Thymus (tissue), 11 donors: ENCODE data around the gene QPCT. TPM values are rescaled to one million over a fixed set of nuclear protein-coding genes. Genes with fewer than 3 reads are reported as not detected.

Experiments used
- DNase-seq, 9 donors: peaks; one replicate each; pipeline ENCODE4 v3.0.0-alpha.2; 2013; ENCODE audit warnings: low spot score in 9 of 9, low read depth in 6 of 9, missing footprints in 1 of 9
- H3K27ac ChIP-seq, 2 donors: one replicate each; pipeline ENCODE4 v1.5.1; 2013; ENCODE audit warnings: control low read depth in 1 of 2, low read depth in 1 of 2, low read length in 1 of 2, mild to moderate bottlenecking in 1 of 2, moderate library complexity in 1 of 2
- H3K27me3 ChIP-seq, 2 donors: one replicate each; pipeline ENCODE4 v1.5.1; 2013; ENCODE audit warnings: low read length in 1 of 2; ENCODE audit not compliant: control insufficient read depth in 2 of 2, insufficient read depth in 1 of 2
- H3K36me3 ChIP-seq, 2 donors: one replicate each; pipeline ENCODE4 v1.5.1; 2013; ENCODE audit warnings: low read length in 1 of 2, mild to moderate bottlenecking in 1 of 2, moderate library complexity in 1 of 2; ENCODE audit not compliant: control insufficient read depth in 2 of 2, insufficient read depth in 2 of 2
- H3K4me1 ChIP-seq, 2 donors: one replicate each; pipeline ENCODE4 v1.5.1; 2013; ENCODE audit warnings: low read length in 2 of 2; ENCODE audit not compliant: control insufficient read depth in 2 of 2, insufficient read depth in 2 of 2
- H3K4me3 ChIP-seq, 2 donors: one replicate each; pipeline ENCODE4 v1.5.1; 2013; ENCODE audit warnings: low read length in 2 of 2, control low read depth in 1 of 2, mild to moderate bottlenecking in 1 of 2
- H3K9me3 ChIP-seq, 2 donors: one replicate each; pipeline ENCODE4 v1.5.1; 2013; ENCODE audit warnings: low read length in 1 of 2, mild to moderate bottlenecking in 1 of 2; ENCODE audit not compliant: control insufficient read depth in 2 of 2, insufficient read depth in 1 of 2
- WGBS: extraction: QIAGEN DNeasy Blood & Tissue Kit; methylation state at CpG from one replicate; pipeline ENCODE4 v1.1.7; 2013; 5-methylcytosine and 5-hydroxymethylcytosine counted together
- polyA plus RNA-seq: library from polyadenylated mRNA; stranded (reverse); fragments of 200-250 nt; gene quantifications from one replicate; pipeline ENCODE4 v1.2.3, GENCODE V29; 2013
- total RNA-seq: library from RNA; stranded (reverse); fragments of 120-200 nt; gene quantifications from one replicate; pipeline ENCODE4 v1.2.4, GENCODE V29; 2013
- donor health status: healthy.

Gene QPCT
- total and polyA plus RNA-seq, 2 donors = 8.6 to 11.4 TPM

GRCh38 chr2:37349231-37349860 lies 4.9 kb downstream of the QPCT start:
- Histone ChIP-seq H3K36me3 (no peaks in the 10 kb centered on the region), H3K27ac (no peak overlapping the region), H3K4me1 (peaks cover 9 to 14% of the 10 kb centered on the region in 2 donors), H3K9me3 (no peaks in the 10 kb centered on the region), H3K27me3 (peaks cover 9 to 17% of the 10 kb centered on the region in 2 donors), H3K4me3 (no peak overlapping the region)
- WGBS = 60% methylated on average over 3 of the region's 3 CpGs
- no peak for DNase-seq

- Histone ChIP-seq H3K9me3 (no peaks in the 10 kb centered on the region), H3K4me1 (peaks cover 2 to 8% of the 10 kb centered on the region in 2 donors), H3K27ac (no peak overlapping the region), H3K27me3 (peaks cover 4 to 10% of the 10 kb centered on the region in 2 donors), H3K36me3 (no peaks in the 10 kb centered on the region), H3K4me3 (no peak overlapping the region)
- 51% methylated on average over 3 of the region's 3 CpGs for WGBS
- no peak for DNase-seq
Observed at GRCh38 chr2:37350034-37350433, 5.6 kb downstream of the QPCT start.

- no peak for DNase-seq
- WGBS = 100% methylated on average over 3 of the region's 3 CpGs
- Histone ChIP-seq H3K27me3 (no peaks in the 10 kb centered on the region), H3K4me1 (peaks cover 0 to 1% of the 10 kb centered on the region in 2 donors), H3K27ac (no peak overlapping the region), H3K4me3 (no peak overlapping the region), H3K9me3 (no peaks in the 10 kb centered on the region), H3K36me3 (no peaks in the 10 kb centered on the region)
Observed at GRCh38 chr2:37354531-37354930, 10.1 kb downstream of the QPCT start.

- Histone ChIP-seq H3K4me1 (no peaks in the 10 kb centered on the region), H3K27ac (no peak overlapping the region), H3K9me3 (no peaks in the 10 kb centered on the region), H3K36me3 (no peaks in the 10 kb centered on the region), H3K4me3 (no peak overlapping the region), H3K27me3 (no peaks in the 10 kb centered on the region)
- WGBS = 97% methylated on average over 7 of the region's 7 CpGs
- no peak for DNase-seq
Observed at GRCh38 chr2:37355735-37356134, 11.3 kb downstream of the QPCT start.

- Histone ChIP-seq H3K4me1 (no peaks in the 10 kb centered on the region), H3K4me3 (no peak overlapping the region), H3K27me3 (no peaks in the 10 kb centered on the region), H3K27ac (no peak overlapping the region), H3K9me3 (no peaks in the 10 kb centered on the region), H3K36me3 (no peaks in the 10 kb centered on the region)
- WGBS = 84% methylated on average over 6 of the region's 6 CpGs
- DNase-seq = no peak
Observed at GRCh38 chr2:37356299-37356698, 11.9 kb downstream of the QPCT start.

DNA sequence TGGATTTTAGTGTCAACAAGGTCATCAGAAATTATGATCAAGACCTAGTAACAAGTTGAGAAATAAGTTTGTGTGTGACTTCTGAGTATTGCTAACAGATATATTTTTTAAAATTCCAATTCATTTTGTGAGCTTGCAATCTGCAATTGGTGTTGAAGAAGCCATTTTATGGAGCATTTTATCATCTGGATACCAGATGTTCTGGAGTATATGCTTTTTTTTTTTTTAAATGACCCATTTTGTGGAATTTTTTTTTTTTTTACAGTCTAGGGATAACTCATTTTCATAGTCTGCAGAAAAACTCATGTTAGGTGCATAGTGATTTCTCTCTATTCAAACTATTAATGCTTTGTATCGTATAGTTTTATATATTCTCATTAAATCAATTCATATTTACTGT lies 12.6 kb downstream of the QPCT start:
- no peak for DNase-seq
- 97% methylated on average over 1 of the region's 1 CpG for WGBS
- no peaks in the 10 kb centered on the region for H3K27me3 ChIP-seq
- no peaks in the 10 kb centered on the region for H3K36me3 ChIP-seq
- no peak overlapping the region for H3K27ac ChIP-seq
- H3K9me3 ChIP-seq = no peaks in the 10 kb centered on the region
- no peaks in the 10 kb centered on the region for H3K4me1 ChIP-seq
- no peak overlapping the region for H3K4me3 ChIP-seq

DNA sequence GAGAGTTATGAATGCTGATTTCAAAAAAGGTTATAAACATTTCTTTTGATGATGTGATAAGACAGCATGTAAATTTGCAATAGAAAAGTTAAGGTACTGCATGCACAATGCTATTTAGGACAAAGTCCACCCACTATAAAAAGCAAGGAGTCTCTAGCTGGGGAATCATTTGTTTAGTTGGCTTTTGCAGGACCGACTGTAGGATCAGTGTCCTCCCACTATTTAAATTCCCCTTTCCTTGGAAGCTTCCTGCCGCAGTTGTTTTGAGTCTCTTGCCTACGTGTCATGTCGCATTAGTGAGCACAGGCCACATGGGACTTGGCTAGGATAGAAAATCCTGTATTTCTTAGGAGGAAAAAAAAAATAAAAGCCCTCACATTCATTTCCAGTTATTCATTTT lies 13.1 kb downstream of the QPCT start:
- Histone ChIP-seq H3K36me3 (no peaks in the 10 kb centered on the region), H3K9me3 (no peaks in the 10 kb centered on the region), H3K4me1 (no peaks in the 10 kb centered on the region), H3K4me3 (no peak overlapping the region), H3K27ac (no peak overlapping the region), H3K27me3 (no peaks in the 10 kb centered on the region)
- no peak for DNase-seq
- 95% methylated on average over 4 of the region's 4 CpGs for WGBS

- H3K9me3 ChIP-seq = no peaks in the 10 kb centered on the region
- no peak overlapping the region for H3K27ac ChIP-seq
- no peaks in the 10 kb centered on the region for H3K27me3 ChIP-seq
- H3K36me3 ChIP-seq = no peaks in the 10 kb centered on the region
- no peaks in the 10 kb centered on the region for H3K4me1 ChIP-seq
- DNase-seq = no peak
- 96% methylated on average over 3 of the region's 3 CpGs for WGBS
- no peak overlapping the region for H3K4me3 ChIP-seq
Observed at GRCh38 chr2:37358466-37358865, 14.0 kb downstream of the QPCT start.

DNA sequence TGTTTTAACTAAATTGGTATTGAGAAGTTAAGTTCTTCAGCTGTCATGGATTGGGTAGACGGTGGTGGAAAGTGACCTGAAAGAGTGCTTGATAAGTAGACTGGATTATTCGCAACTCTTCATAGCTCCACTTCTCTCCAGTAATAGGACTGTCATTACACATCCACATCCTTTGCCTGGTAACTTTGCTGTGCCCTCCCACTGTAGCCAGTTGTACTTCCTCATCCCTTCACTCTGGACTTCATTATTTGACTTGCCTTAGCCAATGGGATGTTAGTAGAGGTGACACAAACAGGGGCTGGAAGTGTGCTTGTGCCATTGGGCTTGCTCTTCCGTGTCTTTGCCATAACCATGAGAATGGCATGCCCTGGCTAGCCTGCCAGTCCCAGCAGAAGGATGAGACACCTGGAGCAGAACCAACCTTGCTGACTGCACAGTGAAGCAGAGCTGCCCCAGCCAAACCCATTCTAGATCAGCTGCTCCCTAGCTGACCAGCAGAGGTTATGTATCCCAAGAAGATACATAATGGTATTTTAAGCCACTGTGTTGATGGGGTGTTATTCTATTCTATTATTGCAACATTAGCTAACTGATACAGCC lies 16.9 kb downstream of the QPCT start:
- H3K36me3 ChIP-seq = no peaks in the 10 kb centered on the region
- DNase-seq = no peak

More for the DNA sequence above, 16.9 kb downstream of the QPCT start:
- Histone ChIP-seq H3K27me3 (no peaks in the 10 kb centered on the region), H3K27ac (no peak overlapping the region), H3K4me3 (no peak overlapping the region), H3K9me3 (no peaks in the 10 kb centered on the region), H3K4me1 (no peaks in the 10 kb centered on the region)
- WGBS = 94% methylated on average over 3 of the region's 3 CpGs
